ENCODE data around the gene SPDYE18.
"Not testable (repeated sequence)": the region's sequence is repeated elsewhere in the genome, so short reads cannot be mapped to it uniquely, and the experiment has no call there.

DNA sequence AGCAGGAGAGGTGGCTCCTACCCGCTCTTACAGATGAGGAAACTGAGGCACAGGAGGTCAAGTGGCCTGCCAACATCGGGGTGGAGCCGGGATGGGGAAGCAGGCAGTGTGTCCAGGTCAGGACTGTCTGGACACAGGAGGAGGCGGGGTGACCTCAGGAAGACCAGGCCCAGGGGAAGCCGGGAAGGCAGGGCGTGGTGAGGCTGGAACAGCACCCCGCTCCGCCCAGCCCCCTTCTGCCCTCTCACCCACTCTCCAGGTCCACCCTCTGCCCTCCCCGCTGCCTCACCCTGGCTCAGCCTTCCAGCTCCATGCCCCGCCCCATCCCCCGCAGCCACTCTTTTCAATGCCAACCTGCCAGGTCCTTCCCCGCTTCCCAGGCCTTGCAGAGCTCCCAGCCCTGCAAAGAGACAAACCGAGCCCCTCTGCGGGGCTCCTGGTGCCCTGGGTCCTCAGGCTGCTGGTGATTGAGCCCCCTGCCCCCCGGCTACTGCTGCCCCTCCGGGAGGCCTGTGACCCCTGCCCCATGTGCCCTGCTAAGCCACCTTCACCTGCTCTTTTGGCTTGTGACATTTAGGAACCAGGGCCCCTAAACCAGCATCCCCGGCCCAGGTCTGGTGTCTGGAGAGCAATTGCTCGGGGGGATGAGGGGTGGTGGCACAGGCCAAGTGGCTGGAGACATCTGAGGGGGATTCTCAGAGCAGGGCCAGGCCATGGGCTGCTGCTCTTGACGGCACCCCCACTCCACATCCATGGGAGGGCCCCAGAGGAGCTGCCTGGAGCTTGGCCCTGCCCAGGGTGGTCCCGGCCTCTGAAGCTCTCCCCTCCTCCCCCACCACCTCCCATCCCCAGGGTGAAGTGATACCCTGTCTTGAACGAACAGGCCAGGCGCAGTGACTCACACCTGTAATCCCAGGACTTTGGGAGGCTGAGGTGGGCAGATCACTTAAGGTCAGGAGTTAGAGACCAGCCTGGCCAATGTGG is 55.9 kb downstream of the SPDYE18 start:
- TF ChIP-seq, protein P1, sequence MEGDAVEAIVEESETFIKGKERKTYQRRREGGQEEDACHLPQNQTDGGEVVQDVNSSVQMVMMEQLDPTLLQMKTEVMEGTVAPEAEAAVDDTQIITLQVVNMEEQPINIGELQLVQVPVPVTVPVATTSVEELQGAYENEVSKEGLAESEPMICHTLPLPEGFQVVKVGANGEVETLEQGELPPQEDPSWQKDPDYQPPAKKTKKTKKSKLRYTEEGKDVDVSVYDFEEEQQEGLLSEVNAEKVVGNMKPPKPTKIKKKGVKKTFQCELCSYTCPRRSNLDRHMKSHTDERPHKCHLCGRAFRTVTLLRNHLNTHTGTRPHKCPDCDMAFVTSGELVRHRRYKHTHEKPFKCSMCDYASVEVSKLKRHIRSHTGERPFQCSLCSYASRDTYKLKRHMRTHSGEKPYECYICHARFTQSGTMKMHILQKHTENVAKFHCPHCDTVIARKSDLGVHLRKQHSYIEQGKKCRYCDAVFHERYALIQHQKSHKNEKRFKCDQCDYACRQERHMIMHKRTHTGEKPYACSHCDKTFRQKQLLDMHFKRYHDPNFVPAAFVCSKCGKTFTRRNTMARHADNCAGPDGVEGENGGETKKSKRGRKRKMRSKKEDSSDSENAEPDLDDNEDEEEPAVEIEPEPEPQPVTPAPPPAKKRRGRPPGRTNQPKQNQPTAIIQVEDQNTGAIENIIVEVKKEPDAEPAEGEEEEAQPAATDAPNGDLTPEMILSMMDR (IDR thresholded peaks at IDR 0.05), result not testable (repeated sequence)
- TF ChIP-seq, protein P2, sequence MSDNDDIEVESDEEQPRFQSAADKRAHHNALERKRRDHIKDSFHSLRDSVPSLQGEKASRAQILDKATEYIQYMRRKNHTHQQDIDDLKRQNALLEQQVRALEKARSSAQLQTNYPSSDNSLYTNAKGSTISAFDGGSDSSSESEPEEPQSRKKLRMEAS (IDR thresholded peaks at IDR 0.05; ENCODE audit: low read depth), result not testable (repeated sequence)
- TF ChIP-seq EZH2phosphoT487 (IDR thresholded peaks at IDR 0.05; ENCODE audit: borderline replicate concordance, low read depth); RCOR1 (IDR thresholded peaks at IDR 0.05; ENCODE audit: low read length); RFX5 (IDR thresholded peaks at IDR 0.05; ENCODE audit: low read length): not testable (repeated sequence)
